ENCODE measurements around the gene STIMATE.

DNA sequence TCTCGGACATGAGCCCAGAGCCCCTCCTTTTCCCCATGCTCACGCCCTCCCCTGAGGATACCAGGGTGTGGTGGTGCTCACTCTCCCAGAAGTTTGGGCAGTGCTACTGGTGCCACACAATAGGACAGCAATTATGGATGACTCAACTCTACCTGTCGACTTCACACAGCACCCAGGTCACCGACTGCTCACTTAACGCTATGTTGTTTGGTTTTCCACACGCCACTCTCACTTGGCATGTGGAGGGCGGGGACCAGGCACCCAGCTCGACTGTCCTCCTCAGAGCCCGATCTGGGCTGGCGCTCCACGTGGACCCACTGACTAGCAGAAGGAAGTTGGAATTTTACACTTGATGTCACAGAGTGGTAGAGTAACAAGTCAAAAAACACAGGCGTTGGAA is 30.9 kb downstream of the STIMATE start:
- TF ChIP-seq, protein P1, sequence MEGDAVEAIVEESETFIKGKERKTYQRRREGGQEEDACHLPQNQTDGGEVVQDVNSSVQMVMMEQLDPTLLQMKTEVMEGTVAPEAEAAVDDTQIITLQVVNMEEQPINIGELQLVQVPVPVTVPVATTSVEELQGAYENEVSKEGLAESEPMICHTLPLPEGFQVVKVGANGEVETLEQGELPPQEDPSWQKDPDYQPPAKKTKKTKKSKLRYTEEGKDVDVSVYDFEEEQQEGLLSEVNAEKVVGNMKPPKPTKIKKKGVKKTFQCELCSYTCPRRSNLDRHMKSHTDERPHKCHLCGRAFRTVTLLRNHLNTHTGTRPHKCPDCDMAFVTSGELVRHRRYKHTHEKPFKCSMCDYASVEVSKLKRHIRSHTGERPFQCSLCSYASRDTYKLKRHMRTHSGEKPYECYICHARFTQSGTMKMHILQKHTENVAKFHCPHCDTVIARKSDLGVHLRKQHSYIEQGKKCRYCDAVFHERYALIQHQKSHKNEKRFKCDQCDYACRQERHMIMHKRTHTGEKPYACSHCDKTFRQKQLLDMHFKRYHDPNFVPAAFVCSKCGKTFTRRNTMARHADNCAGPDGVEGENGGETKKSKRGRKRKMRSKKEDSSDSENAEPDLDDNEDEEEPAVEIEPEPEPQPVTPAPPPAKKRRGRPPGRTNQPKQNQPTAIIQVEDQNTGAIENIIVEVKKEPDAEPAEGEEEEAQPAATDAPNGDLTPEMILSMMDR (conservative IDR thresholded peaks at IDR 0.05; ENCODE audit: low read length): no peak
- TF ChIP-seq EZH2phosphoT487 (IDR thresholded peaks at IDR 0.05; ENCODE audit: borderline replicate concordance, low read depth, low read length): no peak

All from OCI-LY7 (cell line).